GM19467 (cell line): ENCODE measurements around the gene PLA2G4F.

Experiments used
- ATAC-seq: cut with Tn5 transposase; IDR thresholded peaks from one replicate; pipeline ENCODE4 v1.9.1; 2021; ENCODE audit warnings: mild to moderate bottlenecking, moderate library complexity; ENCODE audit not compliant: unreplicated experiment

The PLA2G4F gene, protein sequence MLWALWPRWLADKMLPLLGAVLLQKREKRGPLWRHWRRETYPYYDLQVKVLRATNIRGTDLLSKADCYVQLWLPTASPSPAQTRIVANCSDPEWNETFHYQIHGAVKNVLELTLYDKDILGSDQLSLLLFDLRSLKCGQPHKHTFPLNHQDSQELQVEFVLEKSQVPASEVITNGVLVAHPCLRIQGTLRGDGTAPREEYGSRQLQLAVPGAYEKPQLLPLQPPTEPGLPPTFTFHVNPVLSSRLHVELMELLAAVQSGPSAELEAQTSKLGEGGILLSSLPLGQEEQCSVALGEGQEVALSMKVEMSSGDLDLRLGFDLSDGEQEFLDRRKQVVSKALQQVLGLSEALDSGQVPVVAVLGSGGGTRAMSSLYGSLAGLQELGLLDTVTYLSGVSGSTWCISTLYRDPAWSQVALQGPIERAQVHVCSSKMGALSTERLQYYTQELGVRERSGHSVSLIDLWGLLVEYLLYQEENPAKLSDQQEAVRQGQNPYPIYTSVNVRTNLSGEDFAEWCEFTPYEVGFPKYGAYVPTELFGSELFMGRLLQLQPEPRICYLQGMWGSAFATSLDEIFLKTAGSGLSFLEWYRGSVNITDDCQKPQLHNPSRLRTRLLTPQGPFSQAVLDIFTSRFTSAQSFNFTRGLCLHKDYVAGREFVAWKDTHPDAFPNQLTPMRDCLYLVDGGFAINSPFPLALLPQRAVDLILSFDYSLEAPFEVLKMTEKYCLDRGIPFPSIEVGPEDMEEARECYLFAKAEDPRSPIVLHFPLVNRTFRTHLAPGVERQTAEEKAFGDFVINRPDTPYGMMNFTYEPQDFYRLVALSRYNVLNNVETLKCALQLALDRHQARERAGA

DNA sequence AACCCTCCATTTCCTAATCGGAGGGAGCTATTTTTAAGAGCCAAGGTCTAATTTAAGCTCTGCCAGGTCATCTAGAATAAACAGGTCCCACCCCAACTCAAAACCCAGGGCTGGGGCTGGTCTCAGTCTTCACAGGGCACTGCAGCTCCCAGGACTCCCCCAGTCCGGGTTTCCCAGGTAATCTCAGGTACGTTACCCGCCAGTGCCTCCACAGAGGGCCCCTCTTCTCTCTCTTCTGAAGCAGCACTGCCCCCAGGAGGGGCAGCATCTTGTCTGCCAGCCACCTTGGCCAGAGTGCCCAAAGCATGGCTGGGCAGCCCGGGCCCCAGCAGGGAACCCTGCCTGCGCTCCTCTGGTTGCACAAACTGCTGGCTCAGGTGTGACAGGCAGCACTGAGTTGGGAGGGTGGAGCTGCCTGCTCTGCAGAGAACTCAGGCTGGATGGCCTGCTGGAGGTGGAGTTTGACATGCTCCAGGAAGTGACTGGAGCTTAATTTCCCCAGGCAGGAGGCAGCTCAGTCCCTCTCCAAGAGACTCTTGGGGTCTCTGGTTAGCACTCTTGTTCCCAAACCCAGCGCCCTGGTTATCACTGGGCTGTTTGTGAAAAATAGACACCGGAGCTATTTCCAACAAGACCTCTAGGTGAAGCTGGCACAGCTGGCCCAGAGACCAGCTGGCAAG is at the start of gene PLA2G4F:
TSS of gene PLA2G4F (minus strand) at position 394 of the 680 bp plus-strand sequence. CDS start at position 307, 87 bp downstream.
- ATAC-seq, result no peak

DNA sequence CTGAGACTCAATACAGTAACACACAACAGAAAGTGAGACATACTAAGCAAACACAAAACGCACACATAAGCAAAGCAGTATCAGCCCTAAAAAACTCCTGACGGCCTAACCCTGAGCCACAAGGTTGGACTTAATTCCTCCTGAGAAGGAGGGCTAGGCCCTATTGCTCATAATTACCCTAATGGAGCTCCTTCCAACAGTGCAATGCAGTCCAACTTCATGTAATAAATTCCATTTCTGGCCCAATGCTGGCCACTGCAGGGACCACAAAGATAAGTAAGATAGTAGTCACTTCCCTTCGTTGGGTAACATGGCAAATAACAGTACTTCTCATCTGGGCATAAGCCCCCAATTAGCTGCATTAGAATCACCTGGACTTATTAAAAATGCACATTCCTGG is 47.5 kb upstream of the PLA2G4F start:
- ATAC-seq, result no peak

DNA sequence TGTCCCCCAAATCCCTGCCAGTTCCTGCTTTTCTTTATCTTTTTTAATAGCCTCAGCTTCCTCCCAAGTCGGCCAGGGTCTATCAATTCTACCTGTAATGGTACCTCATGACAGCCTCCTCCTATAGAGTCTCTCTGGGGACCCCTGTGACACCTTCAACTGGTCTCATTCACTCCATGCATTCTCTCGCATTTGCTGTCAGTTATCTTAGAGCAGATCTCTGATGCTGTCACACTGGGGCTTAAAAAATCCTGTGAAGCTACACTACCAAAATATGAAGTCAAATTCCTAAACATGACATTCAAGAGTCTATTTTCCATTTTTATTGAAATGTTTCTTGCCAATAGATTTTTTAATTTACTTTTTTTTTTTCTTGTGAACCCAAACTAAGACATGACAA is 46.2 kb upstream of the PLA2G4F start:
- ATAC-seq, result no peak

DNA sequence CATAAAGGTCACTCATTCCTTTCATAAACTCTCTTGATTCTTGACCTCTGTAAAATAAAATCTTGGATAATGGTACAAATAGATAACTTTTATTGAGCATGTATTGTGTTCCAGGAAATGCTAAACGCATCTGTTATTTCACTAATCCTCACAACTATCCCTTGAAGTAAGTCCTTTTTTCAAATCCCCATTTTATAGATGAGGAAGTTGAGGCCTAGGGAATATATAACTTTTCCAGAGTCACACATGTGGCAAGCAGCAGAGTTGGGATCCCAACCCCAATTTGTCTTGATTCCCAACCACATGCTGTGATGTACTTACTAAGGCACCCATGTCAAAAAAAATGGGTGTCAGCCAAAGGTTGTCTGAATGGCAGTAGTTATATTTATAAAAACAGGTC is 45.4 kb upstream of the PLA2G4F start:
- no peak for ATAC-seq

DNA sequence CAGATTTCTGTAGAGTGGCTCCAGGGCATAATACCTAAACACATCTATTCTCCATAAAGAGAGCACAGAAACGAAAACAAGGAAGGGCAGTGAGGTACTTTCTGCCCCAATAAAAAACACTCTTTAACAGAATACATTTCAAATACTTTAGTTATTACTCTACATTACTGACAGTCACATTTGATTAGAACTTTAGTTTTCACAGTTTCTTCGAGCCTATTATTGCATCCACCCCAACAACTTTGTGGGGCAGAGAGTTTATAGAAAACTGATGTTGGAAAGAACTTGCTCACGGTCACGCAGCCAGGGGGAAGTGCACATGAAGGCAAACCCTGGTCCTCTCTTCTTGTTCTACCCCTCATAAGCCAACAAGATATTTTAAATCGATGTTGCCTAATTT is 42.7 kb upstream of the PLA2G4F start:
- no peak for ATAC-seq

DNA sequence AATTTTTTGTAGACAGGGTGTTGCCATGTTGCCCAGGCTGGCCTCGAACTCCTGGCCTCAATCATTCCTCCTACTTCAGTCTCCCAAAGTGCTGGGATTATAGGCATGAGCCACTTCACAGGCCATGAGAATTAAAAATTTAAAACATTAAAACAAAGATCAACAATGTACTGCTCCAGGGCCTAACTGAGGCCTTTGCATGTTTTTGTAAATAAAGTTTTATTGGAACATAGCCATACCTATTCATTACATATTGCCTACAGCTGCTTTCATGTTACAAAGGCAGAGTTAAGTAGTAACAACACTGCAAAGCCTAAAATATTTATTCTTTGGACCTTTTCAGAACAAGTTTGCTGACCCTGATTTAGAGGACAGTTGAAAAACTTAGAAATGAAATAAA is 42.1 kb upstream of the PLA2G4F start:
- no peak for ATAC-seq

DNA sequence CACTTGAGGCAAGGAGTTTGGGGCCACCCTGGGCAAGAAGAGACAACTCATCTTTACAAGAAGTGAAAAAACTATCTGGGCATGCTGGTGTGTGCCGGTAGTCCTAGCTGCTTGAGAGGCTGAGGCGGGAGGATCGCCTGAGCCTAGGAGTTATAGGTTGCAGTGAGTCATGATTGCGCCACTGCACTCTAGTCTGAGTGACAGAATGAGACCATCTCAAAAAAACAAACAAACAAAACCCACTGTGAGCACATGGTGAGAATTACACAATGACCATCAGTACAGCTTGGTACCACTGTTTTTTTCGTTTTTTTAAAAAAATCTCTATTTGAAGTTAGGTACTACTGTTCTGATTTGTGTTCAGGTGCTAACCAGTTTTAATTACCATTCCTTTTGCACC is 38.1 kb upstream of the PLA2G4F start:
- ATAC-seq, result no peak

DNA sequence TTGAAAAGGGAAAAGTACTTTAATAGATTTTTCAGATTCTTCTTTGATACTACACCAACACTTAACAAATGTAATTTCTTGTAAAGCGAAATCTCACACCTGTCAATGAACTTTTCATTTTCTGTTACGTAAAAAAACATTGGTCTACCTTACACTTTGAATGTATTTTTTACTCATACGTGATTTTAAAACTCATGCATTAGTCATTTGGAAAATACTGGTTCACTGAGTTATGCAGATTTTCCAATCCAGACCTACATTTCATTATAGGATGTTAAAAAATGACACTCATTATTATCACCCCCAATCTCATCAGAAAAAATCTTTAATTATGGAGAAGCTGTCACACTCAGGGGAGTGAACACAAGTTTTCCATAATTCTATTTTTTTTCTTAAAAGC is 36.9 kb upstream of the PLA2G4F start:
- ATAC-seq, result no peak

DNA sequence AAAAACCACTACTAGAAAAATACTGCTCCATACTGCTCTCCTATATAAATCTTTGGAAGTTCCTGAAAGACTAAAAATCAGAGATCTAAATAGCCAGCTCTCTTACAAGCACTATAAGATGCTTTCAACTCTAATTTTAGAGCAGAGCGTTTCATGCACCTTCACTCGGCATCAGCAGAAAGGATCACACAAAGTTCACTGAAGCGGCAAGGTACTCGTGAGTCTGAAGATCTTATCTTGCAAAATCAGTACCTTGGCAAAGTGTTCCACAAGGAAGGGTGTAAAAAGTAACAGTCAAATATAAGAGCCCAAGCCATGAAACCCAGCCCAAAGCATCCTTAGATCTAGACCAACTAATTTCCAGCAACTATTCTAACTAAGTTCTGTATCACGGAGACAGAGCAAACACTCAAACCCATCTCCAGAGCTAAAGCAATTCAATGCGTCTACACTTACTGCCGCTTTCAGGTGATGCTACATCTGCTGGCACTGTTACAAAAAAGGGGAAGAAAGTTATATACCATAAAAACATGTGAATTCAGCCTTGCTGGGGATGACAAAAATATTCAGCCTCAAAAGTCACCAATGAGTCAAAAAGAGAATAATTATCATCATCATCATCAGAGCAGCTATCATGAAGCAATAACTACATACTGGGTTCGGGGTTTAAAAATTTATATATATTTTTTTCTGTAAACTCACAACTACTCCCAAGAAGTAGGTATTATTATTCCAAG is 35.3 kb upstream of the PLA2G4F start:
- ATAC-seq, result no peak

DNA sequence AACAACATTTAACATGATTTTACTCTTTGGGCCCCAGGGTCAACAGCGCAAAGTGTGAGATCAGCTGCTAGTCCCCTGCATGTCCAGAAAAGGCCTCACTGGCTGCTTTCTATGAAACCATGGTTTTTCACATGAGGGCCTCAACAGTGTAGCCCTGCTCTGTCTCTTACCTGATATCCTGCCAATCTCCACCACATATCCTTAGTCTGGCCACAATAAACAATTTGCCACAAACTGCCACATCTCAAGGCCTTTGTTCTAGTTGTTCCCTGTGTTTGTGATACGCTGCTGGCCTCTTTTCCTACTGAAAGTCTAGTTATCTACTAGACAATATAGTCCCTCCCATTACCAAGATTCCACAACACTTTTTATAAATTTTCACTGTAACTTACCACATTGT is 33.9 kb upstream of the PLA2G4F start:
- ATAC-seq, result no peak

DNA sequence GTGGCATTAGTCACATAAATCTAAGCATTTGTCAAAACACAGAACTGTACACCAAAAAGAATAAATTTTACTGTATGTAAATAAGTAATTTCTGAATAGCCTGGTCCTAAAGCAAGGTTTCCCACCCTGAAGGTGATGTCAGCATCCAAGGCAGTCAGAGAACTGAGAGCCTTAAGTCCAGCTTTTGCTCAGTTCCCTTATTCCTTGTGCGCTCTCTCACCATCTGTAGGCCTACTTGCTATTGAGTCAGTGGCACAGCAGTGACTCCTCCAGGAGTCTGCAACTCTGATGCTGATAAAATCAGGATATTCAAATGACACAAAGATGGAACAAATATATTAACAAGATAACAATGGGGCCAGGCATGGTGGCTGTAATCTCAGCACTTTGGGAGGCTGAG is 29.4 kb upstream of the PLA2G4F start:
- no peak for ATAC-seq

DNA sequence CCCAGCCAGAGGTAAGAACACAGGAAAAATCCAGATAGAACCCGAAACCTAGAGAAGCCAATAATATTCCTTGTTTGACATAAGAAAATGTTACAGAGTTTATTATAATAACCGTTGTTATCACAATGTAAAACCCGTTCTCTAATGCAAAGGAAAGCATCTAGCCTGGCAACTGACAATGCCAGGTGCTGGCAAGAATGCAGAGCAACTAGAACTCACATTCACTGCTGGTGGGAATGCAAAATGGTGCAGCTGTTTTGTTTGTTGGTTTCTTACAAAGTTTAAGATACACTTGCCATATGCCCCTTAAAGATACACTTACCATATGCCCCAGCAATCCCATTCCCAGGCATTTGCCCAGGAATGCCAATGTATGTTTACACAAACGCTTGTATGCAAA is 28.3 kb upstream of the PLA2G4F start:
- ATAC-seq, result no peak

DNA sequence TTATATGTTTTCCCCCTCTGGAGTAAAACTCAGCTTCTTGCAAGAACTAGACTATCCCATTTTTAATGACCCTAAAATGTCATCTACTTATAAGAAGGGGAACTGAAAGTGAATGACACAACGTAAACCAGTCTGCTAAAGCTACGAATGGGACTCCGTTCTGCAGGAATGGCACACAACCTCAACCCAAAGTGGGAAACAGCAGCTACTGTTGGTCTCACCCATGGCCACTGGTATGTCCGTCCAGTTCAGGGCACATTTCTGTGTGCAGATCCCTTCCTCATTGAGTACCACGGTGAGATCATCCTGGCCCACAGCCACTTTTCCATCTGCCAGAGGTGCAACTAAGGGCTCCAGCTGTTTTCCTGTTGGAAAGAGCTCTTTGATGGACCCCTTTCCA is 27.9 kb upstream of the PLA2G4F start:
- no peak for ATAC-seq

DNA sequence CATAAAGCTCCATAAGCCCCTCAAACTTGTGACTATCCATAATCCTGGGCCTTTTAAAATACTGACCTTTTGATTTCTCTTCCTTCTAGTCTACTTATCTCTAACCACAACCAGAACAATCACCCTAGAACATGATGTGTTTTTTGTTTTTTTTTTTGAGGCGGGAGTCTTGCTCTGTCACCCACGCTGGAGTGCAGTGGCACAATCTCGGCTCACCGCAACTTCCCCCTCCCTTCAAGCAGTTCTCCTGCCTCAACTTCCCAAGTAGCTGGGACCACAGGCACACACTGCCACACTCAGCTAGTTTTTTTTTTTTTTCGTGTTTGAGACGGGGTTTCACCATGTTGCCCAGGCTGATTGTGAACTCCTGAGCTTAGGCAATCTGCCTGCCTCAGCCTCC is 26.5 kb upstream of the PLA2G4F start:
- ATAC-seq, result no peak

DNA sequence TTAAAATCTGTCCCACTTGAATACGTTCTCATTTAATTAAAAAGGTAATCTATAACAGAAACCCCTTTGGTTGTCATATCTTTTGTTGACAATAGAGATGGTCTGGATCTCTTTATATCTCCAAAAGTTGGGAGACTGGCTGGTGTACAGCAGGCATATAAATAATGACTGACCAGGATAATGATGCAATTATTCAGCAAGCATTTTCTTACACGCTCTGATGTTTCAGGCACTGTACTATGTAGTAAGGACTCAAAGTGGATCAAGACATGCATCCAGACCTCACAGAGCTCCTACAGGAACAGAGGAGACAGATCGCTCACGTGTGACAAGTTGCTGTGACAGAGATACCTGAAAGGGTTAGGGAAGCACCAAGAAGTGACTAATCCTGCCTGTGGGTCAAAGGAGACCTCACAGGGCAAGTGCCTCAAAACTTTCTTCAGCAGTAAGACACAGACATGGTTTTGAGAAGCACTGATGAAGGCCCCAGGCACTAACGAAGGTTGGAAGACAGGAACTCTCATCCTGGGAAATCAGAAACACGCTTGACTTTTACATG is 26.0 kb upstream of the PLA2G4F start:
- ATAC-seq, result no peak

DNA sequence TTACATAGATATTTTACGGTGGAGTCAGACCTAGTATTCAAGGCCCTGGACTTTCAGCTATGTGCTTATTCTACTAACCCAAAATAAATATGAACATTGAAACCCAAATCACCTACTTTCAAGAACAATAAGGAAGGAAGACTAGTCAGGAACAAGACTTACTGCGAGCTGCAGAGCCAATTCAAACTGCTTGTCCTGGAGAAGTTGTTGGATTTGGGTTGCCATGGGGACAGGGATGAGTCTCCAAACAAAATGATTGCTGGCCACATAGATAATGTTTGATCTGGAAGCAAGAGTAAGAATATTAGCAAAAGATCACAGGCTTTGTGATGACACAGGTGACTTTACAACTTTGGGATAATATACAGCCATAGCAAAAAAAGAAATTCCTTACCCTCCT is 21.6 kb upstream of the PLA2G4F start:
- ATAC-seq, result no peak

DNA sequence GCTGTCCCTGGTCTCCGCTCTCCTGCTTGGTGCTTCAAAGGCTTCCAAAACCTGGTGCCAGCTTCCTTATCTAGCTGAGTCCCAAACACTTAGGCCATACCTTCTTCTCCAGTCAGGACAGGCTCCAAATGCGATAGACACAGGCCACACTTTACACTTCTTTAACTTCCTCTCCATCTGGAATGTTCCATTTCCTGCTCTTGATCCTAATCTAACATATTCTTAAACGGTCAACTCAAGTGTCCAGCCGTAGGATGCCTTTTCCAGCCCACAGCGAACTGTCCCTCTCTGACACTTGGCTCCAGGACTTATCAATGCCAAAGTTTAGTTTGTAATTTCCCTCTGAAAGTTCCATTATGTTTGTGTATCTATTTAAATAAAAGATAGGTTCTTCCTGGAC is 19.2 kb upstream of the PLA2G4F start:
- no peak for ATAC-seq

DNA sequence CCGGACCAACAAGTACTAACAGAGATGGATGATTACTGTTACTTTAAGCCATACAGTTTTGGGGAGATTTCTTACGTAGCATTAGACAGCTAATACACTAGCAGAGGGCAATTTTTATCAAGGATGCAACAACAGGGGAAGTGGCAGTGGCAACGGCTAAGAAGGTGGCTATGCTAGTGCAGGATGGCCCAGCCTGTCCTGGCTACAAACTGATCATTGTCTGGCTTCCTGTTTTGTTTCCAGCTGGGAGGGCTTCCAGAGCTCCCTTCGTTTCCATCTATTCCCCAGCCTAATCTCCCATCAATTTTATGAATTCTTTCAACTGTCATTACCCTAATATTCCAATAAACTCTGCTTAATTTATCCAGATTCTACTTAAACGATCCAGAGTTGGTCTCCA is 16.0 kb upstream of the PLA2G4F start:
- ATAC-seq, result no peak

DNA sequence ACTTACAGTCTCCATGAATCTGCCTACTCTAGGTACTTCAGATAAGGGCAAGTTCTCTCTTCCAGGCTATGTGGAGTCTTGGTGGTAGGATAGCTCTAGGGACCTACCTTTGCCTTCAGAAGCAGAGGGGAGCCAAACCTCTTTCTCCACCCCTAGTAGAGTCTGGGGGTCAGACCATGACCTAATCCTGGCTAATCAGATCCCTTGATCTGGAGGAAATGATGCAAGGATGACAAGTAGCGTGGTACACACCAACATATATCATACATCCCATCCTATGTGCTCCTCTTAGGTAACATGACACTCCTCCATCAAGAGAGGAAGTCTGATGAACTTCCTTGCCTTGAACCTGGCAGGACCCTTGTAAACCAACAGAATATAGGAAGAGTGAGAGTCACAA is 15.4 kb upstream of the PLA2G4F start:
- no peak for ATAC-seq

DNA sequence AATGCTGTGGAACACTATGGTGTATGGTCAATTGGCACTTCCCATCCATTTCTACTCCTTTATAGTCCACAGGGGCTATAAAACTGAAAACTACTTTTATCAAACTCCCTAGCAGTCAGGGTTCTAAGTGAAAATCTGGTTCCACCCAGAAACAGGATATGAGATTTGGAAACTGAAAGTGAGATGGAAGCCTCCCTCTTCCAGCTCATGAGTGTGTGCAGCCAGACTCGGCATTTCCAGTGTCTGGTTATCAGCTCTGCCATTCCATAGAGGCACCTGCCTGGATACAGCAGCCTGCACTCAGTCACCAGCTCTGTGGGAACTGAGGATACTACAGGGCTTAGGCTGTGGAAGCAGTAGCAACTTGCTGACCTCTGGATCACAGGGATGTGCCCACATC is 14.7 kb upstream of the PLA2G4F start:
- ATAC-seq, result no peak
